HEK293 (cell line): Measurements from ENCODE around the gene MED25.

ENCODE experiments used
- CTCF ChIA-PET: fragments of 350-600 bp; formaldehyde crosslinking; extraction: SDS; loops from one replicate; lab custom pipeline; 2021; ENCODE audit warnings: antibody characterized with exemption; lab: Yijun Ruan, JAX
- POLR2A ChIA-PET: fragments of 300-600 bp; formaldehyde crosslinking; extraction: SDS; loops from one replicate; lab custom pipeline; 2020; ENCODE audit warnings: antibody characterized with exemption, inconsistent platforms; lab: Yijun Ruan, JAX
- H3K27ac ChIP-seq: fragments of 200-500 bp; sonication (Bioruptor generic); 2 replicates; pipeline ENCODE4 v1.5.1; 2014; ENCODE audit warnings: low read depth, low read length, control low read depth, inconsistent platforms; ENCODE audit errors: extremely low read depth
- H3K36me3 ChIP-seq, 2 experiments: fragments of 200-500 bp in 1 of 2; sonication (Bioruptor generic) in 1 of 2; 1 replicate in 1 of 2; 2 replicates in 1 of 2; pipeline ENCODE4 v1.5.1; 2014 to 2017; ENCODE audit warnings: inconsistent platforms in 2 of 2, low read length in 2 of 2; ENCODE audit not compliant: control insufficient read depth in 2 of 2, insufficient read depth in 1 of 2
- H3K4me1 ChIP-seq: fragments of 200-500 bp; sonication (Bioruptor generic); 2 replicates; pipeline ENCODE4 v1.5.1; 2014; ENCODE audit warnings: mild to moderate bottlenecking, low read length, inconsistent platforms; ENCODE audit not compliant: control insufficient read depth, insufficient read depth
- H3K4me3 ChIP-seq: 2 replicates; pipeline ENCODE4 v1.5.1; 2011; ENCODE audit warnings: low read depth, mild to moderate bottlenecking, control low read depth, low read length, moderate library complexity
- H3K9me3 ChIP-seq: fragments of 200-500 bp; sonication (Bioruptor generic); 2 replicates; pipeline ENCODE4 v1.5.1; 2014; ENCODE audit warnings: low read depth, low read length, inconsistent platforms; ENCODE audit not compliant: control insufficient read depth, insufficient read depth
- KLF10 ChIP-seq: fragments of 450-650 bp; IDR thresholded peaks from 2 replicates; pipeline ENCODE4 v1.5.1; 2018; ENCODE audit warnings: missing biosample characterization, mild to moderate bottlenecking, missing genetic modification characterization
- KLF9 ChIP-seq: fragments of 450-650 bp; formaldehyde crosslinking; IDR thresholded peaks from 2 replicates; pipeline ENCODE4 v1.5.1; 2016; ENCODE audit warnings: missing biosample characterization, missing genetic modification characterization, low read depth
- PBX3 ChIP-seq: sonication (generic); formaldehyde crosslinking; IDR thresholded peaks from 2 replicates; pipeline ENCODE4 v1.8.1; 2022; ENCODE audit warnings: mild to moderate bottlenecking, moderate library complexity, missing genetic modification reagents
- RBAK ChIP-seq: fragments of 450-650 bp; formaldehyde crosslinking; IDR thresholded peaks from 2 replicates; pipeline ENCODE4 v1.5.1; 2016; ENCODE audit warnings: missing biosample characterization, missing genetic modification characterization
- TRIM28 ChIP-seq: IDR thresholded peaks from 2 replicates; pipeline ENCODE4 v1.6.1; 2011; ENCODE audit warnings: low read length, control low read depth, borderline replicate concordance
- YY2 ChIP-seq: fragments of 450-650 bp; formaldehyde crosslinking; IDR thresholded peaks from 2 replicates; pipeline ENCODE4 v1.5.1; 2016; ENCODE audit warnings: missing biosample characterization, missing genetic modification characterization
- ZEB2 ChIP-seq: fragments of 450-650 bp; formaldehyde crosslinking; IDR thresholded peaks from 2 replicates; pipeline ENCODE4 v1.5.1; 2016; ENCODE audit warnings: missing biosample characterization, missing genetic modification characterization
- ZNF175 ChIP-seq: fragments of 450-650 bp; formaldehyde crosslinking; IDR thresholded peaks from 2 replicates; pipeline ENCODE4 v1.5.1; 2016; ENCODE audit warnings: missing biosample characterization, missing genetic modification characterization
- ZNF221 ChIP-seq: fragments of 450-650 bp; formaldehyde crosslinking; IDR thresholded peaks from 2 replicates; pipeline ENCODE4 v1.5.1; 2017; ENCODE audit warnings: missing biosample characterization, missing genetic modification characterization, borderline replicate concordance
- ZNF239 ChIP-seq: fragments of 450-650 bp; formaldehyde crosslinking; IDR thresholded peaks from 2 replicates; pipeline ENCODE4 v1.5.1; 2016; ENCODE audit warnings: missing biosample characterization, missing genetic modification characterization
- ZNF302 ChIP-seq: fragments of 450-650 bp; formaldehyde crosslinking; IDR thresholded peaks from 2 replicates; pipeline ENCODE4 v1.5.1; 2016; ENCODE audit warnings: missing biosample characterization, missing genetic modification characterization, low read depth
- ZNF341 ChIP-seq: fragments of 450-650 bp; formaldehyde crosslinking; IDR thresholded peaks from 2 replicates; pipeline ENCODE4; 2016; ENCODE audit warnings: low read depth, missing biosample characterization, missing genetic modification characterization
- ZNF362 ChIP-seq: fragments of 450-650 bp; formaldehyde crosslinking; IDR thresholded peaks from 2 replicates; pipeline ENCODE4 v1.5.1; 2016; ENCODE audit warnings: missing biosample characterization, missing genetic modification characterization
- ZNF423 ChIP-seq: fragments of 450-650 bp; formaldehyde crosslinking; IDR thresholded peaks from 2 replicates; pipeline ENCODE4 v1.5.1; 2016; ENCODE audit warnings: missing biosample characterization, missing genetic modification characterization
- ZNF488 ChIP-seq: fragments of 450-650 bp; formaldehyde crosslinking; IDR thresholded peaks from 2 replicates; pipeline ENCODE4 v1.5.1; 2016; ENCODE audit warnings: missing biosample characterization, missing genetic modification characterization
- ZNF513 ChIP-seq: fragments of 450-650 bp; IDR thresholded peaks from 2 replicates; pipeline ENCODE4 v1.5.1; 2018; ENCODE audit warnings: missing biosample characterization, missing genetic modification characterization
- ZNF580 ChIP-seq: fragments of 450-650 bp; formaldehyde crosslinking; IDR thresholded peaks from 2 replicates; pipeline ENCODE4 v1.5.1; 2016; ENCODE audit warnings: missing biosample characterization, missing genetic modification characterization
- ZNF677 ChIP-seq: fragments of 450-650 bp; IDR thresholded peaks from 2 replicates; pipeline ENCODE4 v1.5.0; 2018; ENCODE audit warnings: missing biosample characterization, mild to moderate bottlenecking, missing genetic modification characterization, moderate library complexity
- ZSCAN4 ChIP-seq: fragments of 450-650 bp; formaldehyde crosslinking; IDR thresholded peaks from 2 replicates; pipeline ENCODE4 v1.5.1; 2017; ENCODE audit warnings: missing biosample characterization, missing genetic modification characterization
- TF ChIP-seq, protein P1 (sequence below): fragments of 450-650 bp; formaldehyde crosslinking; IDR thresholded peaks from 2 replicates; pipeline ENCODE4 v1.5.1; 2017; ENCODE audit warnings: missing biosample characterization, missing genetic modification characterization
- TF ChIP-seq, protein P2 (sequence below): fragments of 450-650 bp; formaldehyde crosslinking; IDR thresholded peaks from 2 replicates; pipeline ENCODE4 v1.5.1; 2017; ENCODE audit warnings: missing biosample characterization, missing genetic modification characterization
- TF ChIP-seq, protein P3 (sequence below): fragments of 450-650 bp; formaldehyde crosslinking; IDR thresholded peaks from 2 replicates; pipeline ENCODE4 v1.5.1; 2016; ENCODE audit warnings: missing biosample characterization, missing genetic modification characterization

The MED25 gene

GRCh38 chr19:49879243-49879963, 61.3 kb downstream of the MED25 start (continued):
- TF ChIP-seq ZNF362 (tag by site-specific recombination) (peak; percentile 87), YY2 (tag by site-specific recombination) (no peak), ZNF513 (peak; percentile 94), ZNF580 (tag by site-specific recombination) (no peak), PBX3 (CRISPR knock-in tag) (no peak), RBAK (tag by site-specific recombination) (no peak), ZNF677 (no peak), TRIM28 (no peak), ZNF239 (tag by site-specific recombination) (no peak), ZNF302 (no peak), ZNF221 (tag by site-specific recombination) (no peak), ZEB2 (tag by site-specific recombination) (no peak), ZSCAN4 (tag by site-specific recombination) (no peak), ZNF423 (no peak), KLF10 (tag by site-specific recombination) (no peak)
- TF ChIP-seq, protein P1, sequence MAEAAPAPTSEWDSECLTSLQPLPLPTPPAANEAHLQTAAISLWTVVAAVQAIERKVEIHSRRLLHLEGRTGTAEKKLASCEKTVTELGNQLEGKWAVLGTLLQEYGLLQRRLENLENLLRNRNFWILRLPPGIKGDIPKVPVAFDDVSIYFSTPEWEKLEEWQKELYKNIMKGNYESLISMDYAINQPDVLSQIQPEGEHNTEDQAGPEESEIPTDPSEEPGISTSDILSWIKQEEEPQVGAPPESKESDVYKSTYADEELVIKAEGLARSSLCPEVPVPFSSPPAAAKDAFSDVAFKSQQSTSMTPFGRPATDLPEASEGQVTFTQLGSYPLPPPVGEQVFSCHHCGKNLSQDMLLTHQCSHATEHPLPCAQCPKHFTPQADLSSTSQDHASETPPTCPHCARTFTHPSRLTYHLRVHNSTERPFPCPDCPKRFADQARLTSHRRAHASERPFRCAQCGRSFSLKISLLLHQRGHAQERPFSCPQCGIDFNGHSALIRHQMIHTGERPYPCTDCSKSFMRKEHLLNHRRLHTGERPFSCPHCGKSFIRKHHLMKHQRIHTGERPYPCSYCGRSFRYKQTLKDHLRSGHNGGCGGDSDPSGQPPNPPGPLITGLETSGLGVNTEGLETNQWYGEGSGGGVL (tag by site-specific recombination), result no peak

GRCh38 chr19:49880162-49880869, 62.2 kb downstream of the MED25 start:
- H3K4me1 ChIP-seq, result peaks cover 8% of the 10 kb centered on the region
- no peak overlapping the region for H3K27ac ChIP-seq
- ChIA-PET CTCF (interaction anchor here (0.6 to 0.7 kb wide), 2 partner anchors 378 to 738 kb away, joined by 3 to 4 read pairs; no protein-coding TSS in a partner anchor), POLR2A (interaction anchor here (0.7 to 1.2 kb wide), 3 partner anchors 12 to 34 kb away, joined by 3 to 4 read pairs (median 4); no protein-coding TSS in a partner anchor)
- H3K4me3 ChIP-seq, result no peak overlapping the region
- H3K9me3 ChIP-seq, result no peaks in the 10 kb centered on the region
- peaks cover 7 to 62% of the 10 kb centered on the region in 2 experiments; a peak in 2 of 3 replicates for H3K36me3 ChIP-seq
- TF ChIP-seq ZNF341 (tag by site-specific recombination) (no peak), ZNF488 (no peak), KLF9 (tag by site-specific recombination) (no peak), ZNF175 (tag by site-specific recombination) (no peak)
- TF ChIP-seq, protein P2, sequence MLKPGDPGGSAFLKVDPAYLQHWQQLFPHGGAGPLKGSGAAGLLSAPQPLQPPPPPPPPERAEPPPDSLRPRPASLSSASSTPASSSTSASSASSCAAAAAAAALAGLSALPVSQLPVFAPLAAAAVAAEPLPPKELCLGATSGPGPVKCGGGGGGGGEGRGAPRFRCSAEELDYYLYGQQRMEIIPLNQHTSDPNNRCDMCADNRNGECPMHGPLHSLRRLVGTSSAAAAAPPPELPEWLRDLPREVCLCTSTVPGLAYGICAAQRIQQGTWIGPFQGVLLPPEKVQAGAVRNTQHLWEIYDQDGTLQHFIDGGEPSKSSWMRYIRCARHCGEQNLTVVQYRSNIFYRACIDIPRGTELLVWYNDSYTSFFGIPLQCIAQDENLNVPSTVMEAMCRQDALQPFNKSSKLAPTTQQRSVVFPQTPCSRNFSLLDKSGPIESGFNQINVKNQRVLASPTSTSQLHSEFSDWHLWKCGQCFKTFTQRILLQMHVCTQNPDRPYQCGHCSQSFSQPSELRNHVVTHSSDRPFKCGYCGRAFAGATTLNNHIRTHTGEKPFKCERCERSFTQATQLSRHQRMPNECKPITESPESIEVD (tag by site-specific recombination), result no peak
- TF ChIP-seq, protein P3, sequence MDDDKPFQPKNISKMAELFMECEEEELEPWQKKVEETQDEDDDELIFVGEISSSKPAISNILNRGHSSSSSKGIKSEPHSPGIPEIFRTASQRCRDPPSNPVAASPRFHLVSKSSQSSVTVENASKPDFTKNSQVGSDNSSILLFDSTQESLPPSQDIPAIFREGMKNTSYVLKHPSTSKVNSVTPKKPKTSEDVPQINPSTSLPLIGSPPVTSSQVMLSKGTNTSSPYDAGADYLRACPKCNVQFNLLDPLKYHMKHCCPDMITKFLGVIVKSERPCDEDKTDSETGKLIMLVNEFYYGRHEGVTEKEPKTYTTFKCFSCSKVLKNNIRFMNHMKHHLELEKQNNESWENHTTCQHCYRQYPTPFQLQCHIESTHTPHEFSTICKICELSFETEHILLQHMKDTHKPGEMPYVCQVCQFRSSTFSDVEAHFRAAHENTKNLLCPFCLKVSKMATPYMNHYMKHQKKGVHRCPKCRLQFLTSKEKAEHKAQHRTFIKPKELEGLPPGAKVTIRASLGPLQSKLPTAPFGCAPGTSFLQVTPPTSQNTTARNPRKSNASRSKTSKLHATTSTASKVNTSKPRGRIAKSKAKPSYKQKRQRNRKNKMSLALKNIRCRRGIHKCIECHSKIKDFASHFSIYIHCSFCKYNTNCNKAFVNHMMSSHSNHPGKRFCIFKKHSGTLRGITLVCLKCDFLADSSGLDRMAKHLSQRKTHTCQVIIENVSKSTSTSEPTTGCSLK (tag by site-specific recombination), result no peak
